ENCODE measurements around the gene DENND5B.
"Not testable (repeated sequence)": the region's sequence is repeated elsewhere in the genome, so short reads cannot be mapped to it uniquely, and the experiment has no call there.

DENND5B gene

GRCh38 chr12:31590642-31591379 is at the start of gene DENND5B:
TSS of gene DENND5B (minus strand) at chr12:31591136. CDS start at chr12:31590832, 304 bp downstream.
- DNase-seq: peak in 2 of 6 experiments; percentile 2 to 14

- DNase-seq: no peak
These were observed 43.7 kb upstream of the DENND5B start for GRCh38 chr12:31634620-31635019.

- DNase-seq: no peak
These were observed 42.5 kb upstream of the DENND5B start for GRCh38 chr12:31633464-31633863.

DNA sequence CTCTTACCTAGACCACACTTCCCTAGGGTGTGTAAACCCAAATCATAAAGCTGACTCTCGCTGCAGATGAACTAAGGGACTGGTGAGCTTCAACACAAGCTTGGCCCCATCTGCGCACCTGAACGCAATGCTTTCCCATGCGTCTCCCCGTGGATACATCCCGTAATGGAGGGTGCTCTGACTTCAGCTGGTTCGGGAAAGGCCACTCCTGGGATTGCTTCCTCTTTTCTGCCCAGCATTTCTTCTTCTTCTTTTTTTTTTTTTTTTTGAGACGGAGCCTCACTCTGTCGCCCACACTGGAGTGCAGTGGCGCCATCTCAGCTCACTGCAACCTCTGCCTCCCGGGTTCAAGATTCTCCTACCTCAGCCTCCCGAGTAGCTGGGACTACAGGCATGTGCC is 40.9 kb upstream of the DENND5B start:
- no peak for DNase-seq

DNA sequence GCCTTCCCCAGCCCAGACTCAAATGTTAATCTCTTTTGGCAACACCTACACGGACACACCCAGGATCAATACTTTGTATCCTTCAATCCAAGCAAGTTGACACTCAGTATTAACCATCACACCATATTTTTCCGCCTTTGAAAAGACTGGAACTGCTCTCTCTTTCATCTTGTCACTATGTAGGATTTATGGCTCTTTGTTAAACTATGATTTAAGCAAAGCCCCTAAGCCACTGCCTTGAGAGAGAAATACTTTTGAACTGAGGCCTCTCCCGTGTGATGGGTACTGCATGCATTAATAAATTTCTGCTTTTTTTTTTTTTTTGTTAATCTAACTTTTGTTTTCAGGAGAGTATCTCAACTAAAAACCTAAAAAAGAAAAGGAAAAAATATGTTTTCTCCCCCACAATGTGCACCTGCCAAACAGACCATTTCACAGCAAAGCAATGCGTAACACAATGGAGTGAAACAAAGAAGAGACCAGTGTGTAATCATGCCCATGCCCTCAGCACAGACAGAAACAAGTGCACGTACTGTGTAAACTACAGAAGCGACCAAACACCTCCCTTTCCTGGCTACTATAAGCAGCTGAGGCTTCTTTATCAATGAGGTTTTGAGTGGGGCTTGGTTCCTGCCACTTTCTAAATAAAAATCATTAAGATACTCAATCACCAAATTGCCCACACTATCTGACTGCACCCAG is 40.2 kb upstream of the DENND5B start:
- DNase-seq: no peak

GRCh38 chr12:31629756-31630732 is 39.1 kb upstream of the DENND5B start:
- no peak for DNase-seq

DNA sequence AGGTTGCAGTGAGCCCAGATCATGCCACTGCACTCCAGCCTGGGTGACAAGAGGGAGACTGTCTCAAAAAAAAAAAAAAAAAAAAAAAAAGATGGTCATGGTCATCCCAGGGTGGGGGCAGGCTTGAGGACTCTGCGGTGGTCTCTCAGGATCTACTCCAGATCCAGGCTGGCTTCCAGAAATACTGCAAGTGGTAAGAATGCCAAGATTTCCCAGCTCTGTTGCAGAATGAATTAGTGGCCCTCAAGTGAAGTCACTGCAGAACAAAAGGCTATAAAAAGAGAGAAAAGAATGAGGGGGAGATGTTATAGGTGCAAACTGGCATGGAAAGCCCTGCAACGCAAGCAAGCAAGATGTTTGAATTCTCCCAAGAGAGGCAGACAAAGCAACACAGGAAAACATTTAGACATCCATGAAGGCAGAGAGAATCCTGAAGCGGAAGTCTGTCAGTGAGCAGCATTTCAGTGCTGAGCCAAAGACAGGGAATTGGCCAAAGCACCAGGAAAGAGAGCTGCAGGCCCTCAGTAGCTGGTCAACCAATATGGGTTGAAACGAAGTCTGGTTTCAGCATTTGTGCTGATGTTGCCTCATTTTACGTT is 36.6 kb upstream of the DENND5B start:
- DNase-seq: no peak

- DNase-seq: no peak
These were observed 35.5 kb upstream of the DENND5B start for GRCh38 chr12:31626270-31626995.

- DNase-seq: no peak
These were observed 31.1 kb upstream of the DENND5B start for GRCh38 chr12:31622038-31622437.

- no peak for DNase-seq
These were observed 29.4 kb upstream of the DENND5B start for GRCh38 chr12:31620311-31620710.

DNA sequence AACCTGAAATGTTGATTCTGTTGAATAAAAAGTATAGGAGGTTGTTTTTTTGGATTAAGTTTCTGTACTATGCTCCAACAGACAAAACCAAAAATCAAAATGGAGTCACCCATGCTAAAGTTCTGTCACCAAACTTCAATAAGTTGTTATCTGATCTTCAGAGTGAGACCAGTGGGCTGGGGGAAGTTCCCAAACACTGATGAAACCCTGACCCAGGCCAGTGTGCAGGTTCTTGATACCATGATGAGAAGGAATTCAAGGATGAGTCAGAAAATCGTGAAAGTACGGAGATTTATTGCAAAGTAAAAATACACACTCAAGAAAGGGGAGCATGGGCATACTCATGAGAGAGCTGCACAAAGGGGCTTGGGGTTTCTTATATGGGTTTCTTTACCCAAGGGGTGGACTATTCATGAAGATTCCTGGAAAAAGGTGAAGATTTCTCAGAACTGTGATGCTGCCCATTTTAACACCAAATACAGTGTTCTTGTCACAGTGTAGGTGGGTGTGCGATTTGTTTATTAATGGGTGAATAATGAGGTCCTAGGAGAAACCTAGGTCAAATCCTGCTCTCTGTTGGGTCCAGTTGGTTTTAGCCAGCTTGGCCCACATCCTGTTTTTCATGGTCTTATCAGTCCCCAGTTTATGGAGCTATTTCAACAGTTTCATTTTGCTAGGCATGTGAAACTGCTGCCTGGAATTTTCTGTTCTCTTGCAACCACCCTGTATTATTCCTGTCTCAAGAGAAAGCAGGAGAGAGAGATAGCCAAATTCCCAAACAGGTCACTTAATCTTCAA is 27.5 kb upstream of the DENND5B start:
- no peak for DNase-seq

DNA sequence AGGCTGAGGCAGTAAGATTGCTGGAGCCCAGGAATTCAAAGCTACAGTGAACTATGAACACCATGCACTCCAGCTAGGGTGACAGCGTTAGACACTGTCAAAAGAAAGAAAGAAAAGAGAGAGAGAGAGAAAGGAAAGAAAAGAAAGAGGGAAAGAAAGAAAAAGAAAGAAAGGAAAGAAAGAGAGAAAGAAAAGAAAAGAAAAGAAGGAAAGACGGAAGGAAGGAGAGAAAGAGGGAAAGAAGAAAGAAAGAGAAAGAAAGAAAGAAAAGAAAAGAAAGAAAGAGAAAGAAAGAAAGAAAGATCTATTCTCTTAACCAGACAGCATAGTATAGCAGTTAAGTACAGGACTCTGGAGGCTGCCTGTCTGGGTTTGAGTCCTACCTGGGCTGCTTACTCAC is 21.9 kb upstream of the DENND5B start:
- no peak for DNase-seq

DNA sequence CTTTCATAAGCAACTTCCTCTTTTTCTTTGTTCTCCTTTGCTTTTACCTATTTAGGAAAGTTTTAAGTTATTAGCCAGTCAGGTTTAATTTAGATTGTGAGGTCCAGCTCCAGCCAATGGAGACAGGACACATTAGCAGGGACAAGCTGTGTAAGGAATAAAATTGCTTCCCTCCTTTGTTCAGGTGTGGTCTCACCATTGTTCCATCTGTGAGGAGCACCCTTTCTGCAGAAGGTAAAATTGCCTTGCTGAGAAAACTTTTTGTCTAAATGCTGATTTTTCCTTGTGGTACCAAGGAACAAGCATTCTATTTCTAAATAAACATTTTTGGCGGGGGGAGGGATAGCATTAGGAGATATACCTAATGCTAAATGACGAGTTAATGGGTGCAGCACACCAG is 17.4 kb upstream of the DENND5B start:
- DNase-seq: not testable (repeated sequence)

GRCh38 chr12:31605531-31605930 is 14.6 kb upstream of the DENND5B start:
- DNase-seq: no peak

- DNase-seq: no peak
These were observed 12.6 kb upstream of the DENND5B start for GRCh38 chr12:31603546-31604009.

GRCh38 chr12:31600750-31601149 is 9.8 kb upstream of the DENND5B start:
- DNase-seq: no peak

- DNase-seq: no peak
These were observed 9.3 kb upstream of the DENND5B start for GRCh38 chr12:31600252-31600651.

GRCh38 chr12:31599053-31599452 is 8.1 kb upstream of the DENND5B start:
- no peak for DNase-seq

DNA sequence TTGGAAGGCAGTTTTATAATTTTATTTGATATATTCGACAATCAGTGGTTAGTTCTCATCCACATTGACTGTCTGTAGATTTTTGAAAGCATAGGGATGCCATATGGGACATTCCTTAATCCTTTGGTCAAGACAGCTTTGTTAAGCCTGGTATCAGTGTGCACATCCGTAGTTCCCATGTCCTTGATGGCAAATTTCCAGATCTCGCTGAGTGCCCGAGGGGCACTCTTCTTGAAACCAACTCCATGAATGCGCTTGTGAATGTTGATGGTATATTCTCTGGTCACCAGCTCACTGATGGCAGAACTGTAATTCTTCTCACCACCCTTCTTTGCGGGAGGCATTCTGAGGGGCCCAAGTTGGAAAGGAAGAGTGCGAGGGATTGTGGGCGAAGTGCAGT is 6.1 kb upstream of the DENND5B start:
- DNase-seq: no peak

GRCh38 chr12:31594681-31595080 is 3.7 kb upstream of the DENND5B start:
- DNase-seq: no peak

- no peak for DNase-seq
These were observed 505 bp upstream of the DENND5B start for GRCh38 chr12:31591380-31591901.
